Ovary (tissue), 9 donors: Measurements from ENCODE around the gene VWA5B1. TPM values are rescaled to one million over a fixed set of nuclear protein-coding genes. Genes with fewer than 3 reads are reported as not detected.
"Not testable (repeated sequence)": the region's sequence is repeated elsewhere in the genome, so short reads cannot be mapped to it uniquely, and the experiment has no call there.

Source experiments
- DNase-seq, 5 donors: peaks; one replicate each; pipeline ENCODE4 v3.0.0-alpha.2; 2019 to 2020
- H3K27ac ChIP-seq, 2 donors: fragments of 200-600 bp; one replicate each; pipeline versions ENCODE4 v1.5.1 to v1.8.0; 2019 to 2022
- H3K27me3 ChIP-seq: fragments of 200-600 bp; one replicate; pipeline ENCODE4 v1.8.0; 2022
- H3K36me3 ChIP-seq: fragments of 200-600 bp; sonication (generic); one replicate; pipeline ENCODE4 v1.5.1; 2019
- H3K4me1 ChIP-seq: one replicate; pipeline ENCODE4 v1.8.1; 2013; ENCODE audit warnings: mild to moderate bottlenecking, moderate library complexity; ENCODE audit not compliant: insufficient read depth
- H3K4me3 ChIP-seq: fragments of 200-600 bp; sonication (generic); one replicate; pipeline ENCODE4 v1.5.1; 2017
- H3K9me3 ChIP-seq, 2 donors: fragments of 200-600 bp in 1 of 2; sonication (generic) in 1 of 2; one replicate each; pipeline versions ENCODE4 v1.5.1 to v1.8.1; 2013 to 2019; ENCODE audit warnings: mild to moderate bottlenecking in 1 of 2, moderate library complexity in 1 of 2
- CTCF ChIP-seq, 3 donors: fragments of 450-650 bp in 2 of 3; fragments of 200-600 bp in 1 of 3; IDR thresholded peaks; one replicate each; pipeline versions ENCODE4 v1.5.1 to v1.8.0; 2016 to 2022; ENCODE audit warnings: antibody characterized with exemption in 3 of 3, mild to moderate bottlenecking in 1 of 3
- EP300 ChIP-seq: sonication (generic); formaldehyde crosslinking; IDR thresholded peaks from one replicate; pipeline ENCODE4 v1.6.1; 2017; ENCODE audit warnings: antibody characterized with exemption
- POLR2A ChIP-seq: fragments of 450-650 bp; IDR thresholded peaks from one replicate; pipeline ENCODE4 v1.6.1; 2017; ENCODE audit warnings: antibody characterized with exemption, mild to moderate bottlenecking, moderate library complexity
- WGBS, 3 donors: extraction: QIAGEN DNeasy Blood & Tissue Kit in 1 of 3; methylation state at CpG; one replicate each; pipeline versions ENCODE4 v1.1.5 to v1.1.7; 2013 to 2017; 5-methylcytosine and 5-hydroxymethylcytosine counted together
- intact Hi-C, 4 donors: fragments of 100-400 bp; cut with DNase I; formaldehyde crosslinking; loops; one replicate each; pipeline versions ENCODE4 v1.11.0 to v1.15.1; 2022 to 2023
- polyA plus RNA-seq, 2 donors: library from polyadenylated mRNA; stranded (reverse); fragments of 200-250 nt in 1 of 2; fragments of 350-450 nt in 1 of 2; fragmentation: Illumina TruSeq in 1 of 2; extraction: RNeasy Lipid Tissue Mini Kit (QIAGEN cat#74804) in 1 of 2; gene quantifications; one replicate each; pipeline ENCODE4 v1.2.3, GENCODE V29; 2013 to 2014
- total RNA-seq, 7 donors: library from RNA; depleted of rRNA in 2 of 7; stranded (reverse); fragments of >200 nt in 2 of 7; fragmentation: NEBNext Ultra II Directional in 3 of 7; extraction: Animal tissue kit (Norgen Biotek cat#: 25700) in 3 of 7; gene quantifications; one replicate each; pipeline versions ENCODE4 v1.1.0 to v1.2.4, GENCODE V29; 2016 to 2023
- donor health status: DM: no; HTN: no; CAD: no; lungs with moderate emphysema.
- donor health status: DM: no; HTN: no; CAD: no.
- donor health status: Bipolar disorder and iron deficiency.
- donor health status: DM: yes; HTN: yes; CAD: no.
- donor health status: DM: no; HTN: no; CAD: no.
- donor health status: DM: yes; HTN: yes; CAD: no.

VWA5B1 gene
- total and polyA plus RNA-seq, 9 donors, result 0.10 to 1.5 (median 0.21) TPM; not detected in 5

- no peak for TF ChIP-seq POLR2A
- no peak for TF ChIP-seq CTCF (IDR thresholded peaks at IDR 0.05)
- TF ChIP-seq EP300, result no peak
- no peaks in the 10 kb centered on the region for H3K36me3 ChIP-seq
- no peak overlapping the region for H3K4me3 ChIP-seq
- no peak for DNase-seq
- H3K9me3 ChIP-seq, result no peaks in the 10 kb centered on the region
- WGBS, 3 donors, result 66 to 79% (median 71%) methylated on average over 6 of the region's 6 CpGs
- H3K27me3 ChIP-seq, result no peaks in the 10 kb centered on the region
- no peaks in the 10 kb centered on the region for H3K4me1 ChIP-seq
- no peak overlapping the region for H3K27ac ChIP-seq
- intact Hi-C loops, result no loop called here
Observed at GRCh38 chr1:20266642-20267041, 24.0 kb upstream of the VWA5B1 start.

GRCh38 chr1:20271498-20272400, 18.9 kb upstream of the VWA5B1 start:
- no peak overlapping the region for H3K4me3 ChIP-seq
- TF ChIP-seq CTCF (IDR thresholded peaks at IDR 0.05), result no peak
- no peak for TF ChIP-seq EP300
- TF ChIP-seq POLR2A, result no peak
- no peak for DNase-seq
- 38 to 41% (median 38%) methylated on average over 11 of the region's 11 CpGs for WGBS, 3 donors
- H3K27ac ChIP-seq, result no peak overlapping the region
- intact Hi-C loops, result no loop called here
- no peaks in the 10 kb centered on the region for H3K9me3 ChIP-seq
- H3K36me3 ChIP-seq, result no peaks in the 10 kb centered on the region
- no peaks in the 10 kb centered on the region for H3K4me1 ChIP-seq
- no peaks in the 10 kb centered on the region for H3K27me3 ChIP-seq

- intact Hi-C loops, H3K27me3 ChIP-seq, H3K4me3 ChIP-seq, H3K36me3 ChIP-seq, H3K4me1 ChIP-seq, DNase-seq, H3K27ac ChIP-seq, H3K9me3 ChIP-seq: not testable (repeated sequence)
Observed at GRCh38 chr1:20273716-20274115, 17.0 kb upstream of the VWA5B1 start.

GRCh38 chr1:20275319-20275925, 15.3 kb upstream of the VWA5B1 start:
- Histone ChIP-seq H3K4me1 (no peaks in the 10 kb centered on the region), H3K36me3 (no peaks in the 10 kb centered on the region)
- TF ChIP-seq CTCF (IDR thresholded peaks at IDR 0.05) (no peak), EP300 (no peak), POLR2A (no peak)

More at GRCh38 chr1:20275319-20275925, 15.3 kb upstream of the VWA5B1 start:
- WGBS, 3 donors, result 5 to 12% (median 6%) methylated on average over 6 to 7 of the region's 7 CpGs
- no peak for DNase-seq
- no peak overlapping the region for H3K4me3 ChIP-seq
- H3K27me3 ChIP-seq, result no peaks in the 10 kb centered on the region
- intact Hi-C loops, result no loop called here
- H3K9me3 ChIP-seq, result no peaks in the 10 kb centered on the region
- no peak overlapping the region for H3K27ac ChIP-seq
